ENCODE results near the gene MEIS2.

- TF ChIP-seq CTCF (conservative IDR thresholded peaks at IDR 0.05; ENCODE audit: low read depth in 2 of 2) (no peak), EZH2 (IDR thresholded peaks at IDR 0.05; ENCODE audit: low read depth, unreplicated experiment) (no peak), ZNF462 (CRISPR knock-in tag; IDR thresholded peaks at IDR 0.05) (no peak), CREB1 (CRISPR knock-in tag; IDR thresholded peaks at IDR 0.05; ENCODE audit: low read depth) (no peak), JUNB (IDR thresholded peaks at IDR 0.05; ENCODE audit: unreplicated experiment) (no peak), POLR2AphosphoS5 (IDR thresholded peaks at IDR 0.05; ENCODE audit: low read depth) (no peak)
Measured at GRCh38 chr15:37032091-37032775, 68.1 kb downstream of the MEIS2 start.
